GM12864 (cell line): ENCODE results near the gene ANKRD44.

ENCODE experiments used
- DNase-seq: peaks from one replicate; pipeline ENCODE4 v3.0.0-alpha.2; 2011; ENCODE audit warnings: low read depth
- H3K4me3 ChIP-seq: 2 replicates; pipeline ENCODE4 v1.5.1; 2011; ENCODE audit warnings: mild to moderate bottlenecking, low read depth, low read length, control low read depth
- TF ChIP-seq, protein P1 (sequence below): IDR thresholded peaks from 2 replicates; pipeline ENCODE4 v1.5.1; 2011; ENCODE audit warnings: low read depth, mild to moderate bottlenecking, moderate library complexity, low read length, control low read depth, inconsistent platforms; ENCODE audit errors: missing control alignments

The ANKRD44 gene

DNA sequence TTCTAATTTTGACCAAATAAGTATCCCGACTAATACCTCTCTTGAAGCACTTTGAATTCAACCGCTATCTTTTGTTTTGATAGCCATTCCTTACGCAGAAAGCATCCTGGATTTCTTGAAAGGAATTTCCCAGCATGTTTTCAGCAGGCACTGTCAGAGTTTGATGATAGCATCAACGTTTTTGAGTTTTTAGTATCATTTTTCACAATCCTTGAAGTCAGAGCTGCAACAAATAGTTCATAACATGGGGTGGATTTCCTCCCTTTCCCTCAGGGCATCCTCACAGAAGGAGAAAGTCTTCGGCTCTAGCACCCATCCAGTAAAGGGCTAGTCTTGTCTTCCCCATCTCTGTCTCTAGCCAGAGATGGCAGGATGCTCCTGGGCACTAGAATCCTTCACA lies 46.2 kb downstream of the ANKRD44 start:
- DNase-seq: no peak
- TF ChIP-seq, protein P1, sequence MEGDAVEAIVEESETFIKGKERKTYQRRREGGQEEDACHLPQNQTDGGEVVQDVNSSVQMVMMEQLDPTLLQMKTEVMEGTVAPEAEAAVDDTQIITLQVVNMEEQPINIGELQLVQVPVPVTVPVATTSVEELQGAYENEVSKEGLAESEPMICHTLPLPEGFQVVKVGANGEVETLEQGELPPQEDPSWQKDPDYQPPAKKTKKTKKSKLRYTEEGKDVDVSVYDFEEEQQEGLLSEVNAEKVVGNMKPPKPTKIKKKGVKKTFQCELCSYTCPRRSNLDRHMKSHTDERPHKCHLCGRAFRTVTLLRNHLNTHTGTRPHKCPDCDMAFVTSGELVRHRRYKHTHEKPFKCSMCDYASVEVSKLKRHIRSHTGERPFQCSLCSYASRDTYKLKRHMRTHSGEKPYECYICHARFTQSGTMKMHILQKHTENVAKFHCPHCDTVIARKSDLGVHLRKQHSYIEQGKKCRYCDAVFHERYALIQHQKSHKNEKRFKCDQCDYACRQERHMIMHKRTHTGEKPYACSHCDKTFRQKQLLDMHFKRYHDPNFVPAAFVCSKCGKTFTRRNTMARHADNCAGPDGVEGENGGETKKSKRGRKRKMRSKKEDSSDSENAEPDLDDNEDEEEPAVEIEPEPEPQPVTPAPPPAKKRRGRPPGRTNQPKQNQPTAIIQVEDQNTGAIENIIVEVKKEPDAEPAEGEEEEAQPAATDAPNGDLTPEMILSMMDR: no peak
- H3K4me3 ChIP-seq: no peak overlapping the region

DNA sequence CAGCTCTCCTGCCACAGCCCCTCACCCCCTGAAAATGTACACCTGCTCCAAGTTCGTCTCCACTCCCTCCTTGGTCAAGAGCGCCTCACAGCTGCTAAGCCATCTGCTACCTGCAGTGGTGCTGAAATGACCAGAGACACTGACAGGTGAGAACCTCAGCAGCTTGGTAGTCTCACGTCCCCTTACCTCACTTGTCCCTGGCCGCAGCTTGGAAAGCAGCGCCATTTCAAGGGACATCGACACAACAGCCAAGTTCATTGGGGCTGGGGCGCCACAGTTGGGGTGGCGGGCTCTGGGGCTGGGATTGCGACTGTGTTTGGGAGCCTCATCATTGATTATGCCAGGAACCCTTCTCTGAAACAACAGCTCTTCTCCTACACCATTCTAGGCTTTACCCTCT lies 47.5 kb downstream of the ANKRD44 start:
- TF ChIP-seq, protein P1: no peak
- no peak for DNase-seq
- no peak overlapping the region for H3K4me3 ChIP-seq

DNA sequence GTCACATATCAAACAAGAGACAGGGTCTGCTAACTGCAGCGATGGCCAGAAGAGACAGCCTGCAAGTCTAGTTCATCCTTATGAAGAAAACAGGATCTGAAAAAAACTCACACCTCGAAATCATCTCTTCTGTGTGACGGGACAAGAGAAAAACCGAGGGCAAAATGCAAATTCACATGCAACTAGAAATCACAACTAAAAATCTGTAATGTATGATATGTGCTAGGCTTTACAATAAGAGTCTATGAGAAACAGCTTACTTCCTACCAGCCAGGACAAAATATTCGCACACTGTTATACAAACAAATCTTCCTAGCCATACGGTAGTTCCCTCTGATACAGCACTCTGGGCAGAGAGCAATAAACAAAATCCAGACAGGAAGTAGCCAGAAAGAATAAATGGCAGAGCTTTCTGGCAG lies 48.8 kb downstream of the ANKRD44 start:
- TF ChIP-seq, protein P1: no peak
- peak; percentile 69 for DNase-seq
- no peak overlapping the region; the same call in 1 of the 2 replicates for H3K4me3 ChIP-seq

DNA sequence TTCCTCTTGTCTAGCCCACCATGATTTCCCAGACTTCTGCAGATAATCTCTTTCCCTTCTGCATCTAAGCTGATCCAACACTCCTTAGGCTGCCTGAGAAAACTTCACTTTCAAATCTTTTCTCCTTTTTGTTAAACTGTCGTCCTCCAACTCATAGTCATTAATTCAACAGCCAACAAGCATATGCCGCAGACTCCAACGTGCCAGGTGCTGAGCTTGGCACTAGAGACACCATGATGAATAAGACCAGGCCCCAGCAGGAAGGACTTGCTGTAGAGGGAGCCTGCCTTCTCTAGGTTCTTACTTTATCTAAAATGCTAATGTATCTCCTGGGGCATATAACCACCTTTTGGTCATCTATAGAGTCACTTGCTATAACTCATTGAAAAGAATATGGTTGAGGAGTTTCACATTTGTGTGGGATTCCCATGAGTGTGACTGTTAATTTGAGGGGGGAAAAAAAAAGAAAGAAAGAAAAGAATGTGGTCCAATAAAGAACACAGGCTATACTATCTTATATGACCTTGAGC lies 51.0 kb downstream of the ANKRD44 start:
- no peak for DNase-seq
- no peak overlapping the region for H3K4me3 ChIP-seq
- TF ChIP-seq, protein P1: no peak

DNA sequence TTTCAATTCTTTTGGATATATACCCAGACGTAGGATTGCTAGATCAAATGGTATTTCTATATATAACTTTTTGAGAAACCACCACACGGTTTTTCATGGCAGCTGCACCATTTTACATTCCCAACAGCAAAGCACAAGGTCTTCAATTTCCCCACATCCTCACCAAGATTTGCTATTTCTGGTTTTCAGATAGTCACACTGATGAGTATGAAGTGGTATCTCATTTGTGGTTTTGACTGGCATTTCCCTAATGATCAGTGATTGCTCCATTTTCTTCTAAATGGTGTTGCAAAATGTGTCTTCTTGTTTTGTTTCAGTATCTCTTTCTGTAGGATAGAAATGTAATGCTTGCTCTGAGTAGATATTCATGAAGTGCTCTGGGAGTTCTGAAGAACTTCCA lies 52.0 kb downstream of the ANKRD44 start:
- DNase-seq: no peak
- TF ChIP-seq, protein P1: no peak
- no peak overlapping the region for H3K4me3 ChIP-seq

DNA sequence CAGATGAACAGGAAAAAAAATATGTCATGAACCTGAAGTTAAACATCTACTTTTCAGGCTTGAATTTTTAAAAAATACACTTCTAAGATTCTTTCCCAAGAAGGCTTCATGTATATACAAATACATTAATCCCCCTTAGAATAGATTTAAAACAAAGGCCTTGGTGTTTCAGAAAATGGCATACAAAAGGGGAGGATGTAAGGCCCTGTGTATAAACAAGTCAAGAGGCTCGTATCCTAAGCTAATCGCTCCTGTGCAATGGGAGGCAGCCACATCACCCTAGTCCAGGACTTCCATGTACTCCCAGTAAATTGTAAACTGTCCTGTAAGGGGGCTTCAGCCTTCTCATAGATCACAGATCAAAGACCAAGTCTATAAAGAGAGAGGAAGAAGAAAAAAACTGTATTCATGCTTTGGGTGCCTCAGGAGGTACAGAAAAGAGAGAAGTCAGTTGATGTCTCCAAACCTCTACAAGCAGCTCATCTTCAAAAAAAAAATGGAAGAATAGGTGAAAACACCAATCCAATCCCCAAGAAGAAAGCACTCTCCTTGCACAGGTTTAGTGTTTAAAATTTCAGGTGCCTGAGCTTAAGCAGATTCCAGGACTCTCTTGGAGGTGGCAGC lies 53.9 kb downstream of the ANKRD44 start:
- TF ChIP-seq, protein P1: no peak
- DNase-seq: no peak
- H3K4me3 ChIP-seq: no peak overlapping the region; the same call in 1 of the 2 replicates

DNA sequence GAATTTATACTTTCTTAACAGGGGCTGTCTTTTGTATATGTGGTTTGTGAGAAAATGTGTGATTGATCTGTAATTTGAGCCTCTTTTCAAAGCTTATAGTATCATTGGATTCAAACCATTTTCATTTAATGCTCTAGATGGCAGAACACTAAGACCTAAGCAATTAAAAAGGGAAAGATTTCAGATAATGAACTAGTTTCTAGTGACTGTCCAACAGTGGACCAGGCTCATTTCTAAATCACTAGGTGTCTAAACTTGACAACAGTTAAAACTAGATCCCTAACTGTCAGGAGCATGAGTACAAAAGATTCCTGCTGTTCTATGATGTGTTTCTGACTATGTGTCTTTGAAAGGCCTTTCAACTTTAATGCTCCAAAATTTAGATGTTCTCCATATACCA lies 54.6 kb downstream of the ANKRD44 start:
- DNase-seq: no peak
- TF ChIP-seq, protein P1: no peak
- peak overlapping the region; percentile 50; the same call in 1 of the 2 replicates for H3K4me3 ChIP-seq
